NB4 (cell line): ENCODE results near the gene PITX1.

Experiments used
- DNase-seq: peaks from one replicate; pipeline ENCODE4 v3.0.0; 2010; ENCODE audit warnings: low read depth
- H3K4me3 ChIP-seq: one replicate; pipeline ENCODE4 v1.5.1; 2011; ENCODE audit warnings: mild to moderate bottlenecking, low read depth, low read length, moderate library complexity
- MAX ChIP-seq: IDR thresholded peaks from 2 replicates; pipeline ENCODE4 v1.6.1; 2011; ENCODE audit warnings: low read depth, low read length
- MYC ChIP-seq: IDR thresholded peaks from 2 replicates; pipeline ENCODE4 v1.6.1; 2011; ENCODE audit warnings: low read depth, low read length
- POLR2A ChIP-seq: IDR thresholded peaks from 2 replicates; pipeline ENCODE4 v1.6.1; 2011; ENCODE audit warnings: mild to moderate bottlenecking; ENCODE audit not compliant: insufficient read length; ENCODE audit errors: extremely low read depth
- TF ChIP-seq, protein P1 (sequence below): IDR thresholded peaks from one replicate; pipeline ENCODE4 v1.5.1; 2012; ENCODE audit warnings: low read depth, low read length

PITX1 gene

GRCh38 chr5:135009736-135010501 lies 24.1 kb downstream of the PITX1 start:
- no peak for TF ChIP-seq MAX
- no peak for TF ChIP-seq MYC
- TF ChIP-seq, protein P1, sequence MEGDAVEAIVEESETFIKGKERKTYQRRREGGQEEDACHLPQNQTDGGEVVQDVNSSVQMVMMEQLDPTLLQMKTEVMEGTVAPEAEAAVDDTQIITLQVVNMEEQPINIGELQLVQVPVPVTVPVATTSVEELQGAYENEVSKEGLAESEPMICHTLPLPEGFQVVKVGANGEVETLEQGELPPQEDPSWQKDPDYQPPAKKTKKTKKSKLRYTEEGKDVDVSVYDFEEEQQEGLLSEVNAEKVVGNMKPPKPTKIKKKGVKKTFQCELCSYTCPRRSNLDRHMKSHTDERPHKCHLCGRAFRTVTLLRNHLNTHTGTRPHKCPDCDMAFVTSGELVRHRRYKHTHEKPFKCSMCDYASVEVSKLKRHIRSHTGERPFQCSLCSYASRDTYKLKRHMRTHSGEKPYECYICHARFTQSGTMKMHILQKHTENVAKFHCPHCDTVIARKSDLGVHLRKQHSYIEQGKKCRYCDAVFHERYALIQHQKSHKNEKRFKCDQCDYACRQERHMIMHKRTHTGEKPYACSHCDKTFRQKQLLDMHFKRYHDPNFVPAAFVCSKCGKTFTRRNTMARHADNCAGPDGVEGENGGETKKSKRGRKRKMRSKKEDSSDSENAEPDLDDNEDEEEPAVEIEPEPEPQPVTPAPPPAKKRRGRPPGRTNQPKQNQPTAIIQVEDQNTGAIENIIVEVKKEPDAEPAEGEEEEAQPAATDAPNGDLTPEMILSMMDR, result no peak
- TF ChIP-seq POLR2A, result no peak

DNA sequence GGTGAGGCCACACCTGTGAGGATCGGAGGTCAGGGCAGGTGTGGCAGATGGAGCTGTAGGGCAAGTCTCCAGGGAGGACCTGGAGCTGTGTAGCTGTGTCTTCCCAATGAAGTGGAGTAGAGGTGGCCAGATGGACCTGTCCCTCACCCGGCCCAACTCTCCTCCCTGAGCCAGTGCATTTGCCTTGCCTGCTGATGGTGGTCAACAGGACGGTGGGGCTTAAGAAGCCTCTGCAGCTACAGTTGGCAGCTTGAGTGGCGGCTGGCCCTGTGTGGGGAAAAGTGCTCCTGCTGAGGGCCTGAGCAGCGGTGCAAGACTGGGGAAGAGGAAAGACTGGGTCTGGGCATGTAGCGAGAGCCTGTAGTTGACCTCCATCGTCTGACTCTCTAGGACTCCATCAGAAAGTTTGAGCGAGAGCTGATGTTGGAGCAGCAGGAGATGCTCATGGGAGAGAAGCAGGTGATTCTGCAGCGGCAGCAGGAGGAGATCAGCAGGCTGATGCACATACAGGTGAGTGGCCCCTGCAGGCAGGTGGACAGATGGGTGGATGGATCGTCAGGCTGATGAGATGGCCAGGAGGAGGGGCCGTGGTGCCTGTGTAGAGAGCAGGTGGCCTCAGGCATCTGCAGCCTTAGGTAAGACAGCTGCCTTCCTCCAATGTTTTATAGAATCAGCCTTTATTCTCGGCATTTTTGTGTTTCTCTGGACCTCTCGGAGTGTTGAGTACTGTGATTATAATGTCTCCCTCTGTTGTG lies 24.9 kb downstream of the PITX1 start:
- no peak for DNase-seq
- TF ChIP-seq MAX (no peak), POLR2A (no peak), MYC (no peak)
- TF ChIP-seq, protein P1, result no peak
- no peak overlapping the region for H3K4me3 ChIP-seq

More at GRCh38 chr5:135009736-135010501, 24.1 kb downstream of the PITX1 start:
- no peak for DNase-seq
- H3K4me3 ChIP-seq, result no peak overlapping the region

- no peak for DNase-seq
- no peak overlapping the region for H3K4me3 ChIP-seq
- TF ChIP-seq MYC (no peak), MAX (no peak), POLR2A (no peak)
- TF ChIP-seq, protein P1, result no peak
These were observed 25.5 kb downstream of the PITX1 start for GRCh38 chr5:135008556-135008955.

DNA sequence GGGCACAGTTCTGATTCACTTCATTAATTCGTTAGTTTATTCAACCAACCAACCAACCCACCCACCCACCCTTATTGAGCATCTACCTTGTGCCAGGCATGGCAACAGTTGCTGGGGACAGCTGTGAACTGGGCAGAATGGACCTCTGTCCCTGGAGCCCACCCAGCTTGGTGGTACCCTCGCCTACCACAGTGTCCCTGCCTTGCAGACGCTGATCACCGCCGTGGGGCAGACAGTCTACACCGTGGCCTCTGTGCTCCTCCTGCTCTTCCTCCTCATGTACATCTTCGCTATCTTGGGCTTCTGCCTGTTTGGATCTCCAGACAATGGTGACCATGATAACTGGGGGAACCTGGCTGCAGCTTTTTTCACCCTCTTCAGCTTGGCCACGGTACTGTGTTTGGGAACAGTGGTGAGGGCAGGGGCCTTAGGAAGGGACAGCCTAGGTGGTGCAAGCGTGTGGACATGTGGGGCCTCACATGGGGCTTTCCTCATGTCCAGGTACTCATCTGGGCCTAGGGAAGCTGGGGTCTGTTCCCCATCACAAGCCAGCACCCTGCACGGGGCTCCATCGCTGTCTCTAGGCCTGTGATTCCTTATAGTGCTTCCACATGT lies 26.2 kb downstream of the PITX1 start:
- H3K4me3 ChIP-seq, result no peak overlapping the region
- TF ChIP-seq MYC (no peak), MAX (no peak), POLR2A (no peak)
- TF ChIP-seq, protein P1, result no peak
- no peak for DNase-seq

DNA sequence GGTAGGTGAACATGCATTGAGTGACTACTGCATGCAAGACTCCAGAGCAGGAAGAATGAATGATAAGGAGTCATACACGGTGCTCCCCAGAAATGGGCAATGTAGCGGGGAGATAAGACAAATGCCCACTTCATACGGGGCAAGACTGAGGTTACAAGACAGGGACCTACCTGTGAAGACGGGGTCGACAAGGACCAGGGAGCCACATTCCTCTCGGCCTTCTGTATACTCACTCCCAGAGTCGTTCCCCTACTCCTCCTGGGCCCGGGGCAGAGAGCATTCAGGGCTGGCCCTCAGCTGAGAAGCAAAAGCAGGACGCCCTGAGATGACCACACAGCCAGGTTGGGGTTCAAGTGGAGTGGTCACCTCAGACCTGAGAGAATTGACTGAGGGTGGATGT lies 26.7 kb downstream of the PITX1 start:
- DNase-seq, result no peak
- TF ChIP-seq, protein P1, result no peak
- TF ChIP-seq POLR2A, result no peak
- H3K4me3 ChIP-seq, result no peak overlapping the region
